HCT116 (cell line): ENCODE data around the gene SLC5A12. TPM values are rescaled to one million over a fixed set of nuclear protein-coding genes. Genes with fewer than 3 reads are reported as not detected.

ENCODE experiments used
- ATAC-seq: fragments of 200-7000 bp; cut with Tn5 transposase; 2 replicates; pipeline ENCODE4 v1.9.1; 2020; ENCODE audit warnings: mild to moderate bottlenecking, moderate library complexity
- BruUV-seq: library from RNA; stranded (reverse); fragments of 400-500 nt; replicated peaks from 2 replicates; lab custom pipeline; 2021; lab: Mats Ljungman, UMichigan
- CTCF ChIA-PET: fragments of 300-600 bp; sonication (Branson Sonifier 250); formaldehyde crosslinking; loops from one replicate; lab custom pipeline; 2021; ENCODE audit warnings: antibody characterized with exemption; lab: Charles Lee
- POLR2A ChIA-PET: fragments of 300-600, 350-600 bp; sonication (Branson Sonifier 250); formaldehyde crosslinking; loops from one replicate; lab custom pipeline; 2021; ENCODE audit warnings: antibody characterized with exemption; lab: Charles Lee
- RAD21 ChIA-PET, 2 experiments: fragments of 300-600 bp; sonication (Branson Sonifier 250); formaldehyde crosslinking; loops; one replicate each; lab custom pipeline; 2023; ENCODE audit warnings: low total read pairs in 2 of 2; ENCODE audit not compliant: uncharacterized antibody in 2 of 2, unreplicated experiment in 2 of 2, low non-redundant PET in 1 of 2; lab: Charles Lee
- DNase-seq: peaks from one replicate; pipeline ENCODE4 v3.0.0-alpha.2; 2010; ENCODE audit warnings: low read depth, low spot score
- H2AFZ ChIP-seq: fragments of 200-600 bp; shearing (Covaris generic), sonication (generic); 2 replicates; pipeline ENCODE4 v1.6.1; 2017; ENCODE audit warnings: low read depth, mixed run types, mixed read lengths, antibody characterized with exemption, low read length; ENCODE audit not compliant: poor library complexity, severe bottlenecking
- H3K27ac ChIP-seq: 2 replicates; pipeline ENCODE4 v1.5.1; 2012; ENCODE audit warnings: low read depth, low read length
- H3K27me3 ChIP-seq: fragments of 200-600 bp; sonication (generic); 2 replicates; pipeline ENCODE4 v1.6.1; 2016; ENCODE audit warnings: mixed run types, low read length, mixed read lengths; ENCODE audit not compliant: insufficient read depth
- H3K36me3 ChIP-seq, 2 experiments: fragments of 200-500 bp in 1 of 2; fragments of 200-600 bp in 1 of 2; sonication (Bioruptor generic) in 1 of 2; sonication (generic) in 1 of 2; 2 replicates each; pipeline versions ENCODE4 v1.5.1 to v1.6.1; 2014 to 2016; ENCODE audit warnings: low read length in 2 of 2, inconsistent platforms in 1 of 2, mixed read lengths in 1 of 2, mixed run types in 1 of 2; ENCODE audit not compliant: insufficient read depth in 2 of 2, control insufficient read depth in 1 of 2
- H3K4me1 ChIP-seq, 2 experiments: fragments of 200-600 bp in 1 of 2; sonication (generic) in 1 of 2; 2 replicates each; pipeline versions ENCODE4 v1.5.1 to v1.6.1; 2012 to 2017; ENCODE audit warnings: low read length in 2 of 2, inconsistent platforms in 1 of 2, mild to moderate bottlenecking in 1 of 2, mixed read lengths in 1 of 2, mixed run types in 1 of 2, moderate library complexity in 1 of 2; ENCODE audit not compliant: insufficient read depth in 2 of 2, control insufficient read depth in 1 of 2
- H3K4me2 ChIP-seq: fragments of 200-600 bp; sonication (generic); 2 replicates; pipeline ENCODE4 v1.6.1; 2017; ENCODE audit warnings: mixed run types, low read length, mixed read lengths
- H3K4me3 ChIP-seq, 2 experiments: fragments of 200-600 bp in 1 of 2; sonication (generic) in 1 of 2; replicated peaks in 1 of 2; 2 replicates each; pipeline ENCODE4 v1.5.1; 2011 to 2016; ENCODE audit warnings: low read length in 2 of 2, control low read depth in 1 of 2, low read depth in 1 of 2, mild to moderate bottlenecking in 1 of 2, mixed read lengths in 1 of 2, mixed run types in 1 of 2
- H3K79me2 ChIP-seq: fragments of 200-600 bp; sonication (generic); 2 replicates; pipeline ENCODE4 v1.6.1; 2017; ENCODE audit warnings: mild to moderate bottlenecking, mixed run types, low read length, moderate library complexity, mixed read lengths; ENCODE audit not compliant: insufficient read depth
- H3K9ac ChIP-seq: fragments of 200-600 bp; sonication (generic); 2 replicates; pipeline ENCODE4 v1.6.1; 2016; ENCODE audit warnings: low read length, mixed read lengths
- H3K9me2 ChIP-seq: fragments of 200-600 bp; sonication (generic), shearing (Covaris generic); 2 replicates; pipeline ENCODE4 v1.6.1; 2017; ENCODE audit warnings: mixed run types, mild to moderate bottlenecking, moderate library complexity; ENCODE audit not compliant: insufficient read depth
- H3K9me3 ChIP-seq, 2 experiments: fragments of 200-500 bp in 1 of 2; fragments of 200-600 bp in 1 of 2; sonication (Bioruptor generic) in 1 of 2; sonication (generic) in 1 of 2; 2 replicates each; pipeline ENCODE4 v1.6.1; 2014 to 2017; ENCODE audit warnings: low read length in 2 of 2, mixed read lengths in 2 of 2, inconsistent platforms in 1 of 2, low read depth in 1 of 2, mild to moderate bottlenecking in 1 of 2, mixed run types in 1 of 2, moderate library complexity in 1 of 2; ENCODE audit not compliant: control insufficient read depth in 1 of 2, insufficient read depth in 1 of 2
- H4K20me1 ChIP-seq: fragments of 200-600 bp; sonication (generic), shearing (Covaris generic); 2 replicates; pipeline ENCODE4 v1.6.1; 2017; ENCODE audit warnings: mixed run types, mild to moderate bottlenecking, moderate library complexity; ENCODE audit not compliant: insufficient read depth
- CBX3 ChIP-seq: IDR thresholded peaks from 2 replicates; pipeline ENCODE4 v1.6.1; 2012; ENCODE audit warnings: low read depth
- CEBPB ChIP-seq: IDR thresholded peaks from 2 replicates; pipeline ENCODE4 v1.6.1; 2012; ENCODE audit warnings: low read depth
- ELF1 ChIP-seq: IDR thresholded peaks from 2 replicates; pipeline ENCODE4 v1.6.1; 2012; ENCODE audit warnings: low read depth, borderline replicate concordance
- EZH2 ChIP-seq: fragments of 200-600 bp; sonication (generic); IDR thresholded peaks from 2 replicates; pipeline ENCODE4 v1.6.1; 2017; ENCODE audit warnings: antibody characterized with exemption, mixed run types
- EZH2phosphoT487 ChIP-seq: fragments of 200-600 bp; IDR thresholded peaks from 2 replicates; pipeline ENCODE4 v1.6.1; 2018; ENCODE audit warnings: antibody characterized with exemption, borderline replicate concordance
- FOSL1 ChIP-seq: IDR thresholded peaks from 2 replicates; pipeline ENCODE4 v1.6.1; 2012; ENCODE audit warnings: low read depth
- JUND ChIP-seq: IDR thresholded peaks from 2 replicates; pipeline ENCODE4 v1.6.1; 2012
- POLR2A ChIP-seq: IDR thresholded peaks from 2 replicates; pipeline ENCODE4 v1.7.0; 2011; ENCODE audit warnings: borderline replicate concordance; ENCODE audit not compliant: insufficient read depth, insufficient read length; ENCODE audit errors: extremely low read depth
- RAD21 ChIP-seq: IDR thresholded peaks from 2 replicates; pipeline ENCODE4 v1.6.1; 2012; ENCODE audit warnings: low read depth, mild to moderate bottlenecking
- SIN3A ChIP-seq: IDR thresholded peaks from 2 replicates; pipeline ENCODE4 v1.6.1; 2012; ENCODE audit warnings: low read depth
- SP1 ChIP-seq: IDR thresholded peaks from 2 replicates; pipeline ENCODE4 v1.6.1; 2012; ENCODE audit warnings: low read depth
- SRF ChIP-seq: IDR thresholded peaks from 2 replicates; pipeline ENCODE4 v1.6.1; 2012; ENCODE audit warnings: low read depth
- TCF7L2 ChIP-seq: IDR thresholded peaks from 2 replicates; pipeline ENCODE4 v1.7.0; 2011; ENCODE audit warnings: borderline replicate concordance, inconsistent platforms; ENCODE audit not compliant: insufficient read depth, insufficient read length; ENCODE audit errors: extremely low read depth
- ZNF274 ChIP-seq: fragments of 200-500 bp; sonication (Bioruptor generic); IDR thresholded peaks from 2 replicates; pipeline ENCODE4 v1.6.1; 2014; ENCODE audit warnings: mild to moderate bottlenecking, low read depth, low read length, inconsistent platforms
- intact Hi-C: fragments of 100-400 bp; cut with micrococcal nuclease; formaldehyde crosslinking; loops from 2 replicates; pipeline ENCODE4 v1.10.0; 2022
- total RNA-seq: library from RNA; stranded (reverse); gene quantifications from one replicate; pipeline ENCODE4 v1.2.1, GENCODE V29; 2021; ENCODE audit not compliant: unreplicated experiment
- TF ChIP-seq, protein P1 (sequence below): IDR thresholded peaks from 2 replicates; pipeline ENCODE4 v1.6.1; 2012; ENCODE audit warnings: low read depth
- TF ChIP-seq, protein P2 (sequence below): IDR thresholded peaks from 2 replicates; pipeline ENCODE4 v1.6.1; 2011; ENCODE audit warnings: mild to moderate bottlenecking, low read length, moderate library complexity; ENCODE audit not compliant: insufficient replicate concordance; ENCODE audit errors: extremely low read depth

SLC5A12 gene
- total RNA-seq, 1 experiment from 2014 or later = not detected

DNA sequence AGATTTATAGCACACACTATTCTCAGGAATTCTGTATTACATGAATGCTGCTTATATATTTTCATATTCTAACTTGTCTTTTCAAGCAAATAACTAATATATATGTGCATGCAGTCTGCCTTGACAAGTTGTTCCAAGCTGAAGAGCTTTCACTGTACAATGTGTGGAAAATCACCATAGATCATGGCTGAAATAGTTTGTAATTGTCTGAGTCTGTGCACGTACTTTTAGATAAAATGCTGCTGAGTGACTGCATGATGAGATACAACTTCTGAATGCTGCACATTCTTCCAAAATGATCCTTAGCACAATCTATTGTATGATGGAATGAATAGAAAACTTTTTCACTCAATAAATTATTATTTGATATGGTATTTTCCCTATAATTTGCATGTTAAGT is 58.9 kb downstream of the SLC5A12 start:
- intact Hi-C loops = no loop called here
- H3K27me3 ChIP-seq = no peaks in the 10 kb centered on the region
- no peak overlapping the region for H3K4me3 ChIP-seq
- H3K4me1 ChIP-seq = no peaks in the 10 kb centered on the region
- H3K79me2 ChIP-seq = no peaks in the 10 kb centered on the region
- H3K9ac ChIP-seq = no peak overlapping the region
- no peaks in the 10 kb centered on the region for H4K20me1 ChIP-seq
- no peaks in the 10 kb centered on the region for H3K36me3 ChIP-seq
- CTCF ChIA-PET = no interaction called here
- no peak for ATAC-seq
- no peaks in the 10 kb centered on the region for H3K9me2 ChIP-seq
- POLR2A ChIA-PET = no interaction called here
- RAD21 ChIA-PET = no interaction called here
- peaks cover 0 to 2% of the 10 kb centered on the region in 2 experiments; a peak in 2 of 4 replicates for H3K9me3 ChIP-seq
- BruUV-seq = no TSS peak
- H3K27ac ChIP-seq = no peak overlapping the region
- no peak overlapping the region for H3K4me2 ChIP-seq
- TF ChIP-seq, protein P1, sequence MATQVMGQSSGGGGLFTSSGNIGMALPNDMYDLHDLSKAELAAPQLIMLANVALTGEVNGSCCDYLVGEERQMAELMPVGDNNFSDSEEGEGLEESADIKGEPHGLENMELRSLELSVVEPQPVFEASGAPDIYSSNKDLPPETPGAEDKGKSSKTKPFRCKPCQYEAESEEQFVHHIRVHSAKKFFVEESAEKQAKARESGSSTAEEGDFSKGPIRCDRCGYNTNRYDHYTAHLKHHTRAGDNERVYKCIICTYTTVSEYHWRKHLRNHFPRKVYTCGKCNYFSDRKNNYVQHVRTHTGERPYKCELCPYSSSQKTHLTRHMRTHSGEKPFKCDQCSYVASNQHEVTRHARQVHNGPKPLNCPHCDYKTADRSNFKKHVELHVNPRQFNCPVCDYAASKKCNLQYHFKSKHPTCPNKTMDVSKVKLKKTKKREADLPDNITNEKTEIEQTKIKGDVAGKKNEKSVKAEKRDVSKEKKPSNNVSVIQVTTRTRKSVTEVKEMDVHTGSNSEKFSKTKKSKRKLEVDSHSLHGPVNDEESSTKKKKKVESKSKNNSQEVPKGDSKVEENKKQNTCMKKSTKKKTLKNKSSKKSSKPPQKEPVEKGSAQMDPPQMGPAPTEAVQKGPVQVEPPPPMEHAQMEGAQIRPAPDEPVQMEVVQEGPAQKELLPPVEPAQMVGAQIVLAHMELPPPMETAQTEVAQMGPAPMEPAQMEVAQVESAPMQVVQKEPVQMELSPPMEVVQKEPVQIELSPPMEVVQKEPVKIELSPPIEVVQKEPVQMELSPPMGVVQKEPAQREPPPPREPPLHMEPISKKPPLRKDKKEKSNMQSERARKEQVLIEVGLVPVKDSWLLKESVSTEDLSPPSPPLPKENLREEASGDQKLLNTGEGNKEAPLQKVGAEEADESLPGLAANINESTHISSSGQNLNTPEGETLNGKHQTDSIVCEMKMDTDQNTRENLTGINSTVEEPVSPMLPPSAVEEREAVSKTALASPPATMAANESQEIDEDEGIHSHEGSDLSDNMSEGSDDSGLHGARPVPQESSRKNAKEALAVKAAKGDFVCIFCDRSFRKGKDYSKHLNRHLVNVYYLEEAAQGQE = no peak
- TF ChIP-seq EZH2phosphoT487 (no peak), POLR2A (no peak), RAD21 (no peak), ELF1 (no peak), CBX3 (no peak), FOSL1 (no peak), SRF (no peak), ZNF274 (no peak), SP1 (no peak), EZH2 (no peak), CEBPB (no peak), SIN3A (no peak), JUND (no peak), TCF7L2 (no peak)
- TF ChIP-seq, protein P2, sequence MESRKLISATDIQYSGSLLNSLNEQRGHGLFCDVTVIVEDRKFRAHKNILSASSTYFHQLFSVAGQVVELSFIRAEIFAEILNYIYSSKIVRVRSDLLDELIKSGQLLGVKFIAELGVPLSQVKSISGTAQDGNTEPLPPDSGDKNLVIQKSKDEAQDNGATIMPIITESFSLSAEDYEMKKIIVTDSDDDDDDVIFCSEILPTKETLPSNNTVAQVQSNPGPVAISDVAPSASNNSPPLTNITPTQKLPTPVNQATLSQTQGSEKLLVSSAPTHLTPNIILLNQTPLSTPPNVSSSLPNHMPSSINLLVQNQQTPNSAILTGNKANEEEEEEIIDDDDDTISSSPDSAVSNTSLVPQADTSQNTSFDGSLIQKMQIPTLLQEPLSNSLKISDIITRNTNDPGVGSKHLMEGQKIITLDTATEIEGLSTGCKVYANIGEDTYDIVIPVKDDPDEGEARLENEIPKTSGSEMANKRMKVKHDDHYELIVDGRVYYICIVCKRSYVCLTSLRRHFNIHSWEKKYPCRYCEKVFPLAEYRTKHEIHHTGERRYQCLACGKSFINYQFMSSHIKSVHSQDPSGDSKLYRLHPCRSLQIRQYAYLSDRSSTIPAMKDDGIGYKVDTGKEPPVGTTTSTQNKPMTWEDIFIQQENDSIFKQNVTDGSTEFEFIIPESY = no peak
- no peak for DNase-seq
- H2AFZ ChIP-seq = no peak overlapping the region
